NCI-H774 (cell line): ENCODE data around the gene PITX2.
"Not testable (repeated sequence)": the region's sequence is repeated elsewhere in the genome, so short reads cannot be mapped to it uniquely, and the experiment has no call there.

Experiments used
- DNase-seq: peaks from one replicate; lab custom pipeline; 2025; lab: John Stamatoyannopoulos, UW

The PITX2 gene

DNA sequence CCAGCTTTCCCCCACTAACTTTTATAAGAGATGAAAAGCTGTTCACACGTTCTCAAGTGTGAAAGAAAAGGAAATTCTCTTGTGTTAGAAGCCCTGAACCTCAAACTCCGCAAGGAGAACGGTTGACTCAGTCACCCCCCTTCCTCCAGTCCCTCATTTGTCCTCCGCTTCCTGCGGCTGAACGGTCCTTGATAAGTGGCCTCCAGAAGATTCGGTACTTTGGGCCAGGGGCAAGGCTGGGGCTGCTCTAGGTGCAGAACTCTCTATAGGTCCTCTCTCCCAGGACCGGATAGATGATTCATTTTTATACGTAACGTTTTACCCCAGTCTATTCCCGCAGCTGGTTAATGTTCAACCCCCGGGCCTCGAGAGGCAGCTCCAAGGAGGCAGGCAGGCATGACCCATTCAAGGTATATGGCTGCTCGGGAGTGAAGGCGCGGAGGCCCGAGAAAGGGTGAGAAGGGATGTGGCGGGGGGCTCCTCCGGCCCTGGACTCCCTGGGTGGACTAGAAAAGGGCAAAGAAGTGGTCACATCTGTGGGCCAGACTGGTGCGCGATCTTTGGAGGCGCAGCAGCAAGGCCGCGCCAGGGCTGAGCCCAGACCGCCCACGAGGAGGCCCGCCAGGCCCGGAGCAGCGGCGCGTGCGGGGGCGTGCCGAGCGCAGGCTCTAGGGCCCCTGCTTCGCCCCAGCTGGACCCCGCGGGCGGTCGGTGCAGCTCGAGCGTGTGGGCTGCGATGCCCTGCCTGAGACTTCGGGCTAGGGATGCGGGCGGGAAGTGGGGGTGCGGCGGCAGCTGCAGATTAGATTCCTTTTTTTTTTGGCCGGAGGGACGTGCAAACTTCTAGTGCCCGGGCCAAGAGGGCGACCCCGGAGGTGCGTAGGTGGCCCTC lies 11.7 kb downstream of the PITX2 start:
- no peak for DNase-seq

DNA sequence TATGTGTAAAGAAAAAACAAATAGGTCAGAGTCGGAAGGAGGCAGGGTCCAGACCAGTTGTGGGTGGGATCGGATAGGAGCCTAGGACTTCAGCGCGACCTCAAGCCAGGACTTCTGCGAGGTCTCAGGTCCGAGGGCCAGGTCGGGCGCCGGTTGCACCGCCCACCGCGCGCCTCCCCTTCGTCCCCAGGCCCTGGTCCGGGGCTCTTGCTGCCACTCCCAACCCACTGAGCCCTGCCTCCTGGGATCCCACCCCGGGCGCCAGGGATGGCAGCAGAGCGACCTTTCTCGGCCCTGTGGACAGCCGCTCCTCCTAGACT lies 12.3 kb downstream of the PITX2 start:
- no peak for DNase-seq

DNA sequence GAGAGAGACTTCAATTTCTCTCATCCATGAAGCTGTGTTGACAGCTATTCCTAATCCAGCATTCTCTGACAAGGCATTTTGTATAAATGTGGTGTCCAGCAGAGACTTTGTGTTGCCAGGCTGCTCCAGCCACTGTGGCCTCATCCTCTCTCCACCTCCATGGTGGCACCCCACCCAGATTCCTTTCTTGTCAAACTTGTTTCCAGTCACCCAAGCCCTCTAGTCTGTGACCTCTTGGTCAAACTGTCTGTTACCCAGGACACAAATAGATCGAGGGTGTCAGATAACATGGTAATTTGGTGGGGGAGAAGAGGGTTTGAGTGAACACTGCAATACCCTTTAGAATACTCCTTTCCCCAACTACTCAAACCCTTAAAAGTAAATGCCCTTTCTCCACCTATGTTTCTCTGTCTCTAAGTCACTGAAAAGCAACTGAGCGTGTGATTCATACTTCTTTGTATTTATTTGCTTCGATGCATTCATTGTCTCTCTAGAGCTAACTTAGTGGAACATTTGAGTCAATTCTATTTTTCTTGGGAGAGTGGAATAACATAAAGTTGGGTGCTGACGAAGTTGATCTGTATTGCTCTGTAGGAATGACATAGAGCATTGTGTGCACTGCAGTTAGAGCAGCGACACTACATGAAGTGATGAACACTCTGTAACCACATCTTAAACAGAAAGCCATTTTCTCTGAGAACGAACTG lies 13.7 kb downstream of the PITX2 start:
- DNase-seq = no peak

GRCh38 chr4:110605077-110605476 lies 17.8 kb downstream of the PITX2 start:
- no peak for DNase-seq

GRCh38 chr4:110602061-110602460 lies 20.8 kb downstream of the PITX2 start:
- DNase-seq = no peak

DNA sequence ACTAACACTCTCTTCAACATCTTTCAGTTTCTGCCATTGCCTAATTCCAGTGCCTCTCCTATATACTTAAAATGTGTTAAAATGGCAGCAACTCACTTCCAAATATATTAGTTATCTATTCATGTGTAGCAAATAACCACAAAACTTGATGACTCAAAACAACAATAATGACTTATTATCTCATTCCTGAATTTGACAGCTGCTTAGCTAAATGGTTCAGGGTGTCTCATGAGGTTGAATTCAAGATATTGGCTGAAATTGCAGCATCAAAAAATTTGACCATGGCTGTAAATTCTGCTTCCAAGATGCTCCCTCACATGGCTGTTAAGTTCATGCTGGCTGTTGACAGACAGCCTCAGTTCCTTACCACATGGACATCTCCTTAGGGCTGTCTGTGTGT lies 25.3 kb downstream of the PITX2 start:
- DNase-seq = no peak

DNA sequence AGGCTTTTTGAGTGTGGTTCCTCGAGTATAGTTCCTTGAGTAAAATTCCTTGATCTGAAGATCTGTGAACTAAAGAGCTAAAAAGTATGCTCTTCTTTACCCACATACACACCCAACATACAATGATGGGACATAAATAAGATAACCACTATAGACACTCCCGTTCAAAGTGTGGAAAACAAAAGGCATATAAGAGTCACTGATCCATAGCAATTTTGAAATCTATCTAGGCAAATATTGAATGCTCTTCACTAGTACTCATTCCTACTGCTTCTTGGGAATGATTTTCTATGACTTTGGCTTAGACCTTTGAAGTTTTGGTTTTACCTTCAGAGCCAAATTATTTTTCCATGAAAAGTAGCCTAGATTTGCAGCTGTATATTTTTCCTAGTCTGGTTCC lies 26.4 kb downstream of the PITX2 start:
- DNase-seq = no peak

DNA sequence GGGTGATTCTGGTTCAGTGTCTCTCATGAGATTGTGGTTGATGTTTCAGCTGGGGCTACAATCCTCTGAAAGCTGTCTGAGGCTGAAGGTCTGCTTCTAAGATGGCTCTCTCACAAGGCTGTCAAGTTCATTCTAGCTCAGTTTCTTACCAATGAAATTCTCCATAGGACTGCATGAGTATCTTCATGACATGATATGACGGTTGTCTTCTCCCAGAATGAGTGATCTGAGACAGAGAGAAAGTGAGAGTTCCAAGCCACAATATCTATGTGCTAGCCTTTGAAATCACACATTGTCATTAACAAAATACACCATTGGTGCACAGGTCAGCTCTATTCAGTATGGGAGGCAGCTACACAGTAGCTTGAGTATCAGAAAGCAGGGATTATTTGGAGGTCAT lies 27.3 kb downstream of the PITX2 start:
- no peak for DNase-seq

DNA sequence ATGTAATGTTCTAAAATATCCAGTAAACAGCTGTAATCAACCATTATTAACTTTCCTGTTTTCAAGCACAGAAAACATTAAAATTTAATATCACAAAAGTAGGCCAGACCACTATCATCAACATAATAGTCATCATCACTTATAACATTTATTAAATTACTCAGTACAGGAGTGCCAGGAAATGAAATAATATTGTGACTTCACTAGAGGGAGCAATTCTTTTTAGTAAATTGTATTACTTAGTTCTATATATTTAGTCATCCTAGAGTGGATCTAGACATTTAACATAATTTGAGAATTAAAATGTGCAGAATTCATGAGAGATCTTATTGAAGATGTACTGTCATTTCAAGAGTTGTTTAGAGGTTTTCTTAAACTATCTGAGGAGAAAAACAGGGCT lies 33.6 kb downstream of the PITX2 start:
- DNase-seq = no peak

GRCh38 chr4:110587666-110588285 lies 35.1 kb downstream of the PITX2 start:
- DNase-seq = no peak

DNA sequence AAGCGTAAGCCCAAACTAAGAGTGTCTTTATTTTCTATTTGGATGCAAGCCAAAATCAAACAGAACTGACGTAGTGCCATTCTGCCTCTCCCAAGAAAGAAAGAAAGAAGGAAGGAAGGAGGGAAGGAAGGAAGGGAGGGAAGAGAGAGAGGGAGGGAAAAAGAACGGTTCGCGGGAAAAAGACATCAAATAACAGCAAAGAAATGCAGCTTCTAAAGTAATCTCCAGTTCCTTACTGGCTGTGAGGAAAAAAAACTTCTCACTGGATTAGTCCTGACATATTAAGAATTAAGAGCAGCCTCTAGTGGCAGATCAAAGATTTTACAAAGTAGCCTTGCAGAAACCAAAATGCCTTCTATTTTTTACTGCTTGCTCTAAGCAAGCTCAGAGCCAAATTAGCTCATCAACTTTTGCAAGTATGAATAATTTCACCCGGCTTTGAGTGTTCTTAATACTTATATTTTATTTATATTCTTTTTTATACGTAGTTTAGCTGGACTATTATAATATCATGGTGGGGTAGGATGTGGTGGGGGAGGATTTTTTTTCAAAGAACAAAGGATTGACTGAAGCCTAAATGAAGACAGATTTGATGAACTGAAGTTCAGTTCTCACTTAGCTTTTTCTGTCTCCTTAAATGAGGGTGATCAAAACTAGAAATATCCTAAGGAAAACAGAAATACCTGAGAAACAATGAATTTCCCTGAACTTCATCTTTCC lies 36.6 kb downstream of the PITX2 start:
- no peak for DNase-seq

GRCh38 chr4:110576696-110577095 lies 46.2 kb downstream of the PITX2 start:
- DNase-seq = not testable (repeated sequence)
